Uterus (tissue), 4 donors: ENCODE data around the gene CCR9. TPM values are rescaled to one million over a fixed set of nuclear protein-coding genes. Genes with fewer than 3 reads are reported as not detected.

Experiments
- DNase-seq, 2 donors: peaks; one replicate each; pipeline ENCODE4 v3.0.0-alpha.2; 2019 to 2020
- H3K27ac ChIP-seq, 2 donors: fragments of 200-600 bp; sonication (generic); 1 replicate in 1 of 2; 2 replicates in 1 of 2; pipeline ENCODE4 v1.5.1; 2016 to 2018
- H3K27me3 ChIP-seq, 2 donors: fragments of 200-600 bp; sonication (generic); one replicate each; pipeline ENCODE4 v1.5.1; 2018 to 2019; ENCODE audit warnings: control low read depth in 1 of 2
- H3K36me3 ChIP-seq, 2 donors: fragments of 200-600 bp; sonication (generic); one replicate each; pipeline ENCODE4 v1.5.1; 2019; ENCODE audit warnings: control low read depth in 1 of 2
- H3K4me1 ChIP-seq, 2 donors: fragments of 200-600 bp; sonication (generic); one replicate each; pipeline ENCODE4 v1.5.1; 2018 to 2019; ENCODE audit warnings: control low read depth in 1 of 2
- H3K4me3 ChIP-seq, 2 donors: fragments of 200-600 bp; sonication (generic); 1 replicate in 1 of 2; 2 replicates in 1 of 2; pipeline ENCODE4 v1.5.1; 2018 to 2019; ENCODE audit warnings: mild to moderate bottlenecking in 1 of 2
- H3K9me3 ChIP-seq, 2 donors: fragments of 200-600 bp; sonication (generic); one replicate each; pipeline ENCODE4 v1.5.1; 2019; ENCODE audit warnings: control low read depth in 1 of 2
- POLR2A ChIP-seq, 2 donors: fragments of 450-650 bp; IDR thresholded peaks; one replicate each; pipeline ENCODE4 v1.6.1; 2016; ENCODE audit warnings: antibody characterized with exemption in 2 of 2, mild to moderate bottlenecking in 1 of 2, moderate library complexity in 1 of 2
- intact Hi-C: fragments of 100-400 bp; cut with DNase I; formaldehyde crosslinking; loops from one replicate; pipeline ENCODE4 v1.15.1; 2023; ENCODE audit warnings: low total_unique reads
- total RNA-seq, 4 donors: library from RNA; depleted of rRNA in 3 of 4; stranded (reverse); fragments of >200 nt in 3 of 4; gene quantifications; one replicate each; pipeline versions ENCODE4 v1.1.0 to v1.2.4, GENCODE V29; 2014 to 2023
- TF ChIP-seq, protein P1 (sequence below), 4 experiments: fragments of 200-600 bp in 2 of 4; fragments of 450-650 bp in 2 of 4; sonication (generic) in 2 of 4; IDR thresholded peaks; one replicate each; pipeline ENCODE4 v1.5.1; 2016 to 2019; ENCODE audit warnings: antibody characterized with exemption in 4 of 4, mild to moderate bottlenecking in 2 of 4, moderate library complexity in 1 of 4
- donor health status: DM: yes; HTN: yes; CAD: no.

The CCR9 gene
- total RNA-seq, 4 donors from 2014 or later: 0.14 TPM; not detected in 3

DNA sequence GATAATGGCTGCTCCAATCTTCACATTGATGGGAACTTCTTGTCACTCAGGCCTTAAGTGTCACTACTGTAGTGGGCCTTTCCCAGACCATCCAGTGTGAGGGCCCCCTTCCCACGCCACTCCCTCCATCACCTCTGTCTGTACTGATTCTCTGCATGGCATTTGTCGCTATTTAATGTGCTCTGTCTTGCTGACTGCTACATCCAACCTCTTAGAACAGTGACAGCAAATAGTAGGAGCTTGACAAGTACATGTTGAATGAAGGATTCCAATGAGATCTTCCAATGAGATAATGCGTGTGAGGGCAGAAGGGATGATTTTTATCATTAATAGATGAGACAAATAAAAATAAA is 5.6 kb upstream of the CCR9 start:
- Histone ChIP-seq H3K36me3 (no peaks in the 10 kb centered on the region), H3K4me3 (no peak overlapping the region), H3K27ac (no peak overlapping the region), H3K4me1 (no peaks in the 10 kb centered on the region), H3K9me3 (no peaks in the 10 kb centered on the region), H3K27me3 (no peaks in the 10 kb centered on the region)
- DNase-seq: no peak
- intact Hi-C loops: no loop called here
- TF ChIP-seq, protein P1, sequence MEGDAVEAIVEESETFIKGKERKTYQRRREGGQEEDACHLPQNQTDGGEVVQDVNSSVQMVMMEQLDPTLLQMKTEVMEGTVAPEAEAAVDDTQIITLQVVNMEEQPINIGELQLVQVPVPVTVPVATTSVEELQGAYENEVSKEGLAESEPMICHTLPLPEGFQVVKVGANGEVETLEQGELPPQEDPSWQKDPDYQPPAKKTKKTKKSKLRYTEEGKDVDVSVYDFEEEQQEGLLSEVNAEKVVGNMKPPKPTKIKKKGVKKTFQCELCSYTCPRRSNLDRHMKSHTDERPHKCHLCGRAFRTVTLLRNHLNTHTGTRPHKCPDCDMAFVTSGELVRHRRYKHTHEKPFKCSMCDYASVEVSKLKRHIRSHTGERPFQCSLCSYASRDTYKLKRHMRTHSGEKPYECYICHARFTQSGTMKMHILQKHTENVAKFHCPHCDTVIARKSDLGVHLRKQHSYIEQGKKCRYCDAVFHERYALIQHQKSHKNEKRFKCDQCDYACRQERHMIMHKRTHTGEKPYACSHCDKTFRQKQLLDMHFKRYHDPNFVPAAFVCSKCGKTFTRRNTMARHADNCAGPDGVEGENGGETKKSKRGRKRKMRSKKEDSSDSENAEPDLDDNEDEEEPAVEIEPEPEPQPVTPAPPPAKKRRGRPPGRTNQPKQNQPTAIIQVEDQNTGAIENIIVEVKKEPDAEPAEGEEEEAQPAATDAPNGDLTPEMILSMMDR (IDR thresholded peaks at IDR 0.05): no peak
- no peak for TF ChIP-seq POLR2A (IDR thresholded peaks at IDR 0.05)

DNA sequence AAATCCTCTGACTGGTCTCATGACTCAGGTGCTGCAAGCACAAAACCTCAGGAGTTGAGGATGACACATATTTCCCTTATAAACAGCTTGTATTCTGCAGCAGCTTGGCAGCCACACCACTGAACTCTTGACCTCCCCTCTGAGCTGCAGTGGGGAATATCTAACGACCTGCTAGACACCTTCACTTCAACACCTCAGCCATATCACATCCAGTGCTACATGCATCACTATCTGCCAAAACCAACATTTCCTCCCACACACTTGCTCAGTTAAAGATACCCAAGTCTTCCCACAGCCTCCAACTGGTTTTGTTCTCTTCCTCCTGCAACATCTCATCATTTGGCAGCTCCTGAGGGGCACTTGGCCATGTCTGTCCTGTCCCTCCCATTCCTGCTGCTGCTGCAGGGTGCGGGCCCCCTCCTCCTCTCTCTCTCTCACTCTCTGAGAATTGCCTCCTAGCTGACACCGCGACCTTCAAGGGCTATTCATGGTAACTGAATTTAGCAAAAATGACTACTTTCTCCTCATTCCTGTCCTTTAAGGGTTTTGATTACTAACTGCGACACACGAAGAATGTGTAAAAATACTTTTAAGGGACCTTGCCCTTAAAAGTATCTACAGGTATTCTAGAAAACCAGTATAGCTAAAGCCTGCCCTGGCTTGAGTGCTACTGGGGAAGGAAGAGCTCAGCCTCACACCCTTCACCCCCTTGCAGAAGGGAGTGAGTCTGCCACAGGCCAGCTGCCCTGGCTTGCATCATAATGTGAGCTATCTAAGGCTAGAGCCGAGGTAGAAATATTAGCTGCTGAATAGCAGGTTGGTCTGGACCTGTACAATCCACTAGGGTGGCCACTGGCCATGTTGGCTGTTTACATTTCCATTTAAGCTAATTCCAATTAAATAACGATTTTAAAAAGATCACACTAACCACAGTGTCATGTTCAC is 5.0 kb upstream of the CCR9 start:
- no peaks in the 10 kb centered on the region for H3K27me3 ChIP-seq
- intact Hi-C loops: no loop called here
- no peak for TF ChIP-seq POLR2A (IDR thresholded peaks at IDR 0.05)
- TF ChIP-seq, protein P1 (IDR thresholded peaks at IDR 0.05): no peak

DNA sequence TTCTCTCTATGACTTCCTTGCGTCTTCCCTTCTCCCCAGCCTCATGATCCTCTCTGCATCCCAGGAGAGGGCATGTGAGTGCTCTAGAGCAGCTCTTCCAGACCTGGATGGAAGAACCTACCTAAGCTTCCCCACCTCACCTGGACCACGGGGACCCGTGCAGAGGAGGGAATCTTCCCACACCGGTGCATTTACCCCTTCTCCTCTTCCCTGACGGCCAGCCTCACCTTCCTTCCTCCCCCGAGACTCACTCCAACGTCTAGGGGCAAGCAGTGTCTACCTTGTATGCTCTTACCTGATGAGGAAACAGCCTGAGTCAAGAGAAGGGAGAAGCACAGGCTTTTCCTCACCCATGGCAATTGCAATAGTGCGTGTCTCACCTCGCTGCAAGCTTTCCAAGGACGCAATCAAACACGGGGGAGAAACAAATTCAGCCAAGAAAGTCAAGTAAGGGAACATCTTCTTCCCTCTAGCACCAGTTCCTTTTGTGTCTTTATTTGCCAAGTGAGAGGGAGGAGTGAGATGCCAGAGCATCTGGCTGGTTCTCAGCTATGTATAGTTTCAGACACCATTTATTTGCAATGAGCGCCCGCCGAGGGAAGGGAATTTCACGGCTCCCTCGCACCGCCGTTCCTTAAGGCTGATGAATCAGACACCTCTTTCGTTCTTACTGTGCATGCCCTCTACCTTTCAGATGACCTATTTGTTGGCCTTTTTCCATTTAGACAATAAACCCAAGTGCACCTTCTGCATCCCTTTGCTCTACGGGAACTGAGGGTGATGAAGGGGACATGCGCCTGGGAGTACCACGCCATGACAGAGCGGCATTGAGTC is 1.8 kb upstream of the CCR9 start:
- intact Hi-C loops: no loop called here
- DNase-seq: no peak
- TF ChIP-seq POLR2A (IDR thresholded peaks at IDR 0.05): no peak
- TF ChIP-seq, protein P1 (IDR thresholded peaks at IDR 0.05): no peak
- no peak overlapping the region for H3K27ac ChIP-seq
- H3K4me3 ChIP-seq: no peak overlapping the region
- no peaks in the 10 kb centered on the region for H3K9me3 ChIP-seq
- no peaks in the 10 kb centered on the region for H3K27me3 ChIP-seq
- no peaks in the 10 kb centered on the region for H3K36me3 ChIP-seq
- H3K4me1 ChIP-seq: no peaks in the 10 kb centered on the region

More for the DNA sequence above, 5.0 kb upstream of the CCR9 start:
- Histone ChIP-seq H3K4me3 (no peak overlapping the region), H3K9me3 (no peaks in the 10 kb centered on the region), H3K4me1 (no peaks in the 10 kb centered on the region), H3K36me3 (no peaks in the 10 kb centered on the region), H3K27ac (no peak overlapping the region)
- no peak for DNase-seq

DNA sequence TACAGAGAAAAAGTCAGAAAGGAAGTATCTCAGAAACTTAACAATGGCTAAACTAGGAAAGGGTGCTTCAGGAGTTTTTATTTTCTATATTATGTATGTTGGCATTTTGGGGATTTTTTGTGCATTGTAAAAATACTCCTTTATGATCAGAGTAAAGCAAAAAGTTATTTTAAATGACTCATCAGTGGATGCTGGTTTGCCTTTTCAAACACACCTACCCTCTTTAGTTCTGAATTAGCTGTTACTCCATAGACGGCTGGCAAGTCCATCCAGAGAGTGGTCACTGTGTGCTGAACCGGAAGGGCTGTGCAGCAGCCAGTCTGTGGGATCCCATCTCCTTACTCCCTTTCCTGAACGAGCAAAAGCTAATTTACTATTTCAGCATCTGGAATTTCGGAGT is 942 bp downstream of the CCR9 start:
- TF ChIP-seq, protein P1 (IDR thresholded peaks at IDR 0.05): no peak
- TF ChIP-seq POLR2A (IDR thresholded peaks at IDR 0.05): no peak
- Histone ChIP-seq H3K36me3 (no peaks in the 10 kb centered on the region), H3K4me1 (no peaks in the 10 kb centered on the region), H3K4me3 (no peak overlapping the region), H3K9me3 (no peaks in the 10 kb centered on the region), H3K27me3 (no peaks in the 10 kb centered on the region), H3K27ac (no peak overlapping the region)
- DNase-seq: no peak
- intact Hi-C loops: no loop called here
